HG02870 (cell line): ENCODE data around the gene CNPY3.

Experiments used
- ATAC-seq: cut with Tn5 transposase; IDR thresholded peaks from one replicate; pipeline ENCODE4 v1.9.1; 2021; ENCODE audit warnings: mild to moderate bottlenecking, moderate library complexity; ENCODE audit not compliant: unreplicated experiment

Gene CNPY3

DNA sequence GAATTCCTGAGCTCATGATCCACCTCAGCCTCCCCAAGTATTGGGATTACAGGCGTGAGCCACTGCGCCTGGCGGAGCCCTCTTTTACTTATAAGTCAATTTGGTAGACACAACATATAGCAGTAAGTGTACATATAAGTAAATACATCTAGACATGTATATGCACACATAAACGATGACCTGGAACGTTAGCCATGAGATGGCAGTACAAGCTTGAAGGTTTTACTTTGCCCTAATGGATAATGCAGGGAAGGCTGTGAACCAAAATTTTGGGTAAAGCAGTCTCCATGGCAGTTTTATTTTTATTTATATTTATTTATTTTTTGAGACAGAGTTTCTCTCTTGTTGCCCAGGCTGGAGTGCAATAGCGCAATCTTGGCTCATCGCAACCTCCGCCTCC lies 28.8 kb downstream of the CNPY3 start:
- no peak for ATAC-seq

GRCh38 chr6:42959917-42960242 lies 30.6 kb downstream of the CNPY3 start:
- no peak for ATAC-seq

GRCh38 chr6:42960243-42961019 lies 31.2 kb downstream of the CNPY3 start, which contains the start of gene GNMT:
TSS of gene GNMT (plus strand) at chr6:42960754. CDS start at chr6:42960768, 14 bp downstream.
- no peak for ATAC-seq

GRCh38 chr6:42961020-42961470 lies 31.8 kb downstream of the CNPY3 start:
- no peak for ATAC-seq

- ATAC-seq: no peak
These were observed 32.8 kb downstream of the CNPY3 start for GRCh38 chr6:42962096-42962495.

- ATAC-seq: no peak
These were observed 33.4 kb downstream of the CNPY3 start for GRCh38 chr6:42962502-42963178.

DNA sequence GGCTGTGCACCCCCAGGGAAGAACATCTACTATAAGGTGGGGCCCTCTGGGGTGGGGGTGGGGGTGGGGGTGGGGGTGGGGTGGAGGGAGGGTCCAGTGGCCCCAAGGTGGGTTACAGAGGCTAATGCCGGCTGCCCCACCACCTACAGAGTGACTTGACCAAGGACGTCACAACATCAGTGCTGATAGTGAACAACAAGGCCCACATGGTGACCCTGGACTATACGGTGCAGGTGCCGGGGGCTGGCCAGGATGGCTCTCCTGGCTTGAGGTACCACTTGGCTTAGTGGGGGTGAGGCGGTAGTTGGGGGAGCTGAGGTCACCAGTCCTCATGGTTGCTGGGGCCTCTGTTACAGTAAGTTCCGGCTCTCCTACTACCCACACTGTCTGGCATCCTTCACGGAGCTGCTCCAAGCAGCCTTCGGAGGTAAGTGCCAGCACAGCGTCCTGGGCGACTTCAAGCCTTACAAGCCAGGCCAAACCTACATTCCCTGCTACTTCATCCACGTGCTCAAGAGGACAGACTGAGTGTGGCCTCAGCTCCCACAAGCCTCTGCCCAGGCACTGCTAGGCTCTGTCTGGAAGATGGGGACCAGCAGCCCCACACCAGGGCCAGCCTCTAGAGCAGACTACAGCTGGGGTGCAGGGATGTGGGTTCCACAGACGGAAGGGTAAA lies 34.0 kb downstream of the CNPY3 start:
- ATAC-seq: no peak

- no peak for ATAC-seq
These were observed 34.8 kb downstream of the CNPY3 start for GRCh38 chr6:42963855-42964605.

DNA sequence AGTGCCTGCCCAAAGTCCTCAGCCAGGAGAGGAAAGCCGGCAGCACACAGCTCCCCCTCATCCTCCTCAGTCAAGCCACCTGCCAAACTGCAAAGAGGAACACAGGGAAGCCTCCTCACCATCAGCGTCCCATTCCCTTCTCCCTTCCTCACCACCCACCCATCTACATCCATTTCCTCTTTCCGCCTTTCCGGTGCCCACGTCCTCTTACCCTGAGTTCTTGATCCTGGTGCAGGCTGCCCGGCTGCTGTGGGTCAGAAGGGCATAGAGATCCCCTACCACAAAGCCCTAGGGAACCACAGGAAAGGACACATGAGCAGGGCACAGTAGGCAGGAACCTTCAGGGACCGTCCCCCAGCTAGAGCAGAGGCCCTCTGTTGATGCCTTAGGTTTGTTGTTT lies 37.3 kb downstream of the CNPY3 start:
- ATAC-seq: no peak

- ATAC-seq: no peak
These were observed 37.9 kb downstream of the CNPY3 start for GRCh38 chr6:42967228-42967627.

GRCh38 chr6:42968126-42968701 lies 38.9 kb downstream of the CNPY3 start:
- ATAC-seq: no peak

DNA sequence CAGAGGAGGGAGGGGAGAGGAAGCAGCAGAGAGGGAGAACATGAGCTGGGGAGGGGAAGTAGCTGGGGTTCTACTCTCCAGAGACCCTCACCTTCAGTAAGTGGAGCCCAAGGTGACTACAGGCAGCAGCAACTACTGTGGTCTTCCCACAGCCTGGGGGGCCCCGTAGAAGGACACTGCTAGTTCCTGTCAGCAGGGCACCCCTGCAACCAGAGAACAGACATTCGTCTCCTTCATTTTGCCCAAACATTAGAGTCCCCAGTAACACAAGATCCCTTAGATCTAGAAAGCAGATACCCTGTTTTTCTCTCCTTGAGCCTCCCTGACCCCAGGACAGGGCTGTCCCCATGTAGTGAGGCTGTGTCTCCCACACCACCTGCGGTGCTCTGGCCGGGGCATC lies 39.5 kb downstream of the CNPY3 start:
- no peak for ATAC-seq

GRCh38 chr6:42969431-42969830 lies 40.2 kb downstream of the CNPY3 start:
- no peak for ATAC-seq

GRCh38 chr6:42969934-42970333 lies 40.7 kb downstream of the CNPY3 start:
- ATAC-seq: no peak

DNA sequence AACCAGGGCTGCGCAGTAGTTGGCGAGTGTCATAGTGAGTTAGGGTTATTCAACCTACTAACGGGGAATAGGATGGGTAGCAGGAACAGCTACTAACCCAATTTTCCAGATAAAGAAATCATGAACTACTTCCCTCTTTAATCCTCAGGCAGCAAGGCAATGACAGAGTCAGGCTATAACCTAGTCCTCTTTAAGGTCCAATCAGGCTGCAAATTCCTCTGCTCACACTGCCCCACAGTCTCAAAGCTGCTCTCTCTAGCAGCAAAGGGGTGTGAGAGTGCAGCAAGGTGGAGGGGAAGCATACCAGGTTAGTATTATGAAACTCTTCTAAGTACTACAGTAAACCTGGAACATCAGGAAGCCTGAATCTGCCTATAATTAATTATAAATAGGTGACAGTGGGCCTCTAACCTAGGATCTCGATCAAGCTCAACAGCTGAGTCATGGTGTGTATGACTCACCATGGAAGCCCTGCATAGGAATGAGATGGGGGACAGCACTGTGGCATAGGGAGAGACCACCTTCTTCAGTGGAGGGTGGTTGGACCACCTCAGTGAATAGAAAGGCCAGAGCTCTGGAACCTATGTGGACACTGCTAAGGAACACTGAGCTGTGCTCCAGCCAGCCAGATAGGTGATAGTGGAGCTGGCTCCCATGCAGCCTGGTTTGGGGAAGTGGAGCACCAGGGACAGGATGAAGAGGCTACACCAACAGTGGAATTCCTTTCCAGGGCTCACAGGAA lies 41.8 kb downstream of the CNPY3 start:
- no peak for ATAC-seq

DNA sequence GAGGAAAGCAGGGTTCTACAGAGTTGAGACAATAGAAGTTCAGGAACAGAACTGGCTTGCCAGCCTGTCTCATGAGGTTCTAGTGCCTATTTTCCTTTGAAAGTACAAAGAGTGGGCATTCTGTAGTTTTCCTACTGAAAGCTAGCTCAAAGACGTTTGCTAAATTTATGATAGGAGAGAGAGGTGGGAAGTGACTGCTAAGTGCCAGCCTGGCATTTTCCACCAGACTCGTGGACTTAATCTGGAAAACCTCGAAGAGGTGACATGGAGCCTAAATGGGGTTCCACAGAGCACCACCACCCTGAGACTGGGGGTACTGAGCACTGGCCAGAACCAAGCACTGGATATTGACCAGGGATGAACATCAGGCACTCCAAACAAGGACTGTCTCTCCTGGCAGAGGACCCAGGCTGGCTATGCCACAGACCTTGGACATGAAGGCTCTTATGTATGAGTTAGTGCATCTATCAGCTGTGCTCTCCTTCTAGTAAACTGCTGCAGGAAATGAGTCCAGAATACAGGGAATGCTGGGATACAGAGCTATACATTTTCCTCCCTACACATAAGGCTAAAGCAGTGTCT lies 42.6 kb downstream of the CNPY3 start:
- ATAC-seq: no peak

- no peak for ATAC-seq
These were observed 44.6 kb downstream of the CNPY3 start for GRCh38 chr6:42973926-42974325.

- ATAC-seq: no peak
These were observed 45.7 kb downstream of the CNPY3 start for GRCh38 chr6:42974919-42975505.

- peak; percentile 24 for ATAC-seq
These were observed 49.2 kb downstream of the CNPY3 start for GRCh38 chr6:42978487-42978838.
